Fibroblast of lung (primary cell): Measurements from ENCODE around the gene PHLDB1.

Experiments used
- EZH2 ChIP-seq: IDR thresholded peaks from 2 replicates; pipeline ENCODE4 v1.5.1; 2012; ENCODE audit warnings: low read length, control low read depth, mild to moderate bottlenecking; ENCODE audit errors: missing control alignments
- TF ChIP-seq, protein P1 (sequence below), 2 donors: IDR thresholded peaks in 1 of 2; conservative IDR thresholded peaks in 1 of 2; 1 replicate in 1 of 2; 2 replicates in 1 of 2; pipeline ENCODE4 v1.5.1; 2011 to 2012; ENCODE audit warnings: low read length in 2 of 2, control low read depth in 1 of 2, inconsistent platforms in 1 of 2, low read depth in 1 of 2, mild to moderate bottlenecking in 1 of 2

DNA sequence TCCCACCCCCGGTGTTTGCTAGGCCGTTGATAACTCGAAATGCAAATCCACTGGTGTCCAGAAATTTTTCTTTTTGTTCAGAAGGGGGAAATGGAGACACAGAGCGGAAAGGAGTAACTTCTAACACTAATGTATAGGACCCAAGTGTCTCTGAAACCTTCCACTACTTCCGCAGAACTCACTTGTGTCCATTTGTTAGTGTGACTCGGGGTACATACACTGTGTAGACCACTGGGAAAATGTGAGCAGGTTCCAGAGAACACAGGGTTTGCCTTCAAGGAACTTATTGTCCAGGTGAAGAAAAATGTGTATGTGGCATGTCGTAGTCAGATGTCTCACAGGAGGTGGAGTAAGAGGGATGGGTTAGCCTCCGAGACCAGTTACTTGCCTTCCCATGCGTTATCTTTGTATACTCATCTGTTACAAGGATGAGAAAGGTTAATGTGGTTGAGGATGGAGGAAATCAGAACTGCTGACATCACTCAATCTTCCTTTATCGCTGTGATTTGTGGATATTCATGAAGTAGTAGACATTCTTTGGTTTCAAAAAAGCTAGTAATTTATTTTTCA, 34.3 kb upstream of the PHLDB1 start:
- TF ChIP-seq, protein P1, sequence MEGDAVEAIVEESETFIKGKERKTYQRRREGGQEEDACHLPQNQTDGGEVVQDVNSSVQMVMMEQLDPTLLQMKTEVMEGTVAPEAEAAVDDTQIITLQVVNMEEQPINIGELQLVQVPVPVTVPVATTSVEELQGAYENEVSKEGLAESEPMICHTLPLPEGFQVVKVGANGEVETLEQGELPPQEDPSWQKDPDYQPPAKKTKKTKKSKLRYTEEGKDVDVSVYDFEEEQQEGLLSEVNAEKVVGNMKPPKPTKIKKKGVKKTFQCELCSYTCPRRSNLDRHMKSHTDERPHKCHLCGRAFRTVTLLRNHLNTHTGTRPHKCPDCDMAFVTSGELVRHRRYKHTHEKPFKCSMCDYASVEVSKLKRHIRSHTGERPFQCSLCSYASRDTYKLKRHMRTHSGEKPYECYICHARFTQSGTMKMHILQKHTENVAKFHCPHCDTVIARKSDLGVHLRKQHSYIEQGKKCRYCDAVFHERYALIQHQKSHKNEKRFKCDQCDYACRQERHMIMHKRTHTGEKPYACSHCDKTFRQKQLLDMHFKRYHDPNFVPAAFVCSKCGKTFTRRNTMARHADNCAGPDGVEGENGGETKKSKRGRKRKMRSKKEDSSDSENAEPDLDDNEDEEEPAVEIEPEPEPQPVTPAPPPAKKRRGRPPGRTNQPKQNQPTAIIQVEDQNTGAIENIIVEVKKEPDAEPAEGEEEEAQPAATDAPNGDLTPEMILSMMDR (conservative IDR thresholded peaks at IDR 0.05 in 1 of 2, IDR thresholded peaks at IDR 0.05 in 1 of 2; ENCODE audit: low read depth in 1 of 2, low read length in 2 of 2), result no peak
- no peak for TF ChIP-seq EZH2
